ENCODE data around the gene KCNAB1.
A peak's percentile ranks its signal among the peaks of the same experiment; 100 is the strongest.
"Not testable (repeated sequence)": the region's sequence is repeated elsewhere in the genome, so short reads cannot be mapped to it uniquely, and the experiment has no call there.

Gene KCNAB1

DNA sequence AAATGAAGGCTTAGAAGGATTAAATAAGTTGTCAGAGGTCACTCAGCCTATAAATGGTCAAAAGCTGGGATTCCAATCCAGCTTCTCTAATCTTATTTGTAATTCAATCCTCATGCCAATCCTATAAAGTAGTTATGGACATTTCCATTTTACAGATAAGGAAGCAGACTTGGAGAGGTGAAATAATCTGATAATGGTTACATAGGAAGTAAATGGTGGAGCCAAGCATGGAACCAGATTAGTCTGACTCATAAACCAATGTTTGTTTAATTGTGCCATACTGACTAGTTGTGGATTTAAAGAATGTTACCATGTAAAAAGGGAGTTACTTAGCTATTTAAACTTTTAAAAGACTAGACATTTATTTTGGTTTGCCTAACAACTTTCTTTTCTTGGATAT, 59.7 kb downstream of the KCNAB1 start:
- DNase-seq = no peak

DNA sequence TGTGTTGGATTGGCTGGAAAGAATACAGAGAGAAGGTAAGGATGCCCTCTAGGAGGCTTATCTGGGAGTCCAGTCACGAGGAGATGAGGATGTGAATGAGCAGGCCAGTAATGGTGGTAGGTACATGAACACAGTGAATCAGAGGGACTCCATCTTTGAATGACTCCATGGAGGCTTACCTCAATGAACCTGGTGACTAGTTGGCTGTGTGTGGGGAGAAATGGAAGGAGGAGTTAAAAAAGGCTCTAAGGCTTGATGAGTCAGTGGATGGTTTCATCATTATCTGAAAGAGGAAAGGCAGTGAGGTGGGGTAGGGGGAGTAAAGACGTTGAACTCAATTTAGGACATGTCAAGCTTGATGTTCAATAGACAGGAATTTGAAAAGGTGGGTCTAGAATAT, 61.1 kb downstream of the KCNAB1 start:
- no peak for DNase-seq

DNA sequence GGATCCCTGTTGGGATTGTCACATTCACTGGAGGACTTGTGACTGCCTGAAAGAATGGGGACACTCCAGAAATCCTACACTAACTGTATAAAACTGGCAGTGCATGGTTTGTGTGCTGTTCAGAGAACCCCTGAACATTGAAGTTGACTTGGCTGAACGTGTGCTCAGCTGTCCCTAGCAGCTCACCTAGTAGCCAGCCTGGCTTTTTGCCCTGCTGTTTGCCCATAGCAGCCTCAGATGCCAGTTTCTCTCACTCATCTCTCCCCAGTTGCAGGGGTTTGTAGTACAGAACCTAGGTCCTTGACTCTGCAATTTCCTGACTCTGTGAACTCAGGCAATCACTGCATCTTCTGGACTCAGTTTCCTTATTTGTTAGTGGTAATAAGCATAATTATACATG, 63.0 kb downstream of the KCNAB1 start:
- no peak for DNase-seq

DNA sequence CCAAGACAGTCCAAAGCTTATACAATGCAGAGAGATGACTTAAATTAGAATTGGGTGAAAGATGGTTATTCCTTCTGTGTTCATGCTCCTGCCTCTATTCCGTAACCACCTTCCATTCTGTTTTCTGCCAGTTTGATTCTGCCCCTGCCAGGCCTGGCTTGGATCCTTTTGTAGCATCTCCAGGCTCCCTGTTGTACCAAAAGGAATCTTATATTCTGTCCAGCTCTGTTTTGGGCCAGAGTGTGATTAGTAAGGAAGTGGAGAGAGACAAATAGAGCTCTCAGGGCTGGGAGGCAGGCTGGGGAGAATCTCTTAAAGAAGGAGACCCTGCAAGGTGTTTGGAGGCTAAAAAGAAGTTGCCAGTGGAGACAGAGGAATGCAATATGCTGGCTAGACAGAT, 63.8 kb downstream of the KCNAB1 start:
- no peak for DNase-seq

DNA sequence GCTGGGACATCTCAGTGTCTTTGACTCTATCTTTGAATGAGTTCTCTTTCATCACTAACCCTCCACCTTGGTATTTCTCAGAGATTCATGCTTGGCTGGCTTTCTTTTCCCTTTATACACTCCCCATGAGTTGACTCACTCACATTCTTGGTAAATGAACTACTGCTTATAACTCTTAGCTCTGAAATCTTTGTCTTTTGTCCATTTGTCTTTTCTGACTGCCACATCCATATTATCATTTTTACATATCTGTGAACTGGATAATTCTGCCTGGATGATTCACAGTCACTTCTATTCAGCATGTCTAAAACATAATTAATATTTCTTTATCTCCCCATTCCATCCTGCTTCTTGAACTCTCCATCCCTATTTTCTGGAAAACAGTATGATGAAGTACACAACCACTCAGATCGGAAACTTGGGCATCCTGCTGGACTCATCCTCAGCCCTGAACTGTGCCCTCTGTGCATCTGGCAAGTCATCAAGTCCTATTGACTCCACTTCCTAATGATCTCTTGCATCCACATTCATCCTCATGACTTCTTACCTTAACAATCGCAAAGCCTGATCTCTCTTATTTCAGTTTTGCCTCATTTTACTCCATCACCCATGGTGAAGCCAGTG, 66.9 kb downstream of the KCNAB1 start:
- no peak for DNase-seq

DNA sequence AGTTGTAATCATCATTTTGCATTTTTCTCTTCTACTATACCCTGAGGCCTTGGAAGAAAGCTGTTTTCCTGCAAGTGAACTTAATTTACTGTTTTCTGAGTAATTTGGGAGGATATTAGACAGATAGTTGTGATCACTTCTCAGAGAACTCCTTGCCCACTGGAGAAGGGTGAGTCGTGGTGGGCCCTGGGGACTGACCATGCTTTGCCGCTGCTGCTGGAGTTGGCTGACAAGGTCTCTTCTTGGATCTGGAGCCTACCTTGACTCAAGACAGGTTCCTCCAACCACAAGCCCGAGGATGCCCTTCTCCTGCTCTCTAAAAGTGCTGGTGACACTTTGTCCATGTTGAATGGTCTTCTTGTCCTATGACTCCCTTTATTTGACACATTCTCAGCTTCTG, 68.4 kb downstream of the KCNAB1 start:
- no peak for DNase-seq

DNA sequence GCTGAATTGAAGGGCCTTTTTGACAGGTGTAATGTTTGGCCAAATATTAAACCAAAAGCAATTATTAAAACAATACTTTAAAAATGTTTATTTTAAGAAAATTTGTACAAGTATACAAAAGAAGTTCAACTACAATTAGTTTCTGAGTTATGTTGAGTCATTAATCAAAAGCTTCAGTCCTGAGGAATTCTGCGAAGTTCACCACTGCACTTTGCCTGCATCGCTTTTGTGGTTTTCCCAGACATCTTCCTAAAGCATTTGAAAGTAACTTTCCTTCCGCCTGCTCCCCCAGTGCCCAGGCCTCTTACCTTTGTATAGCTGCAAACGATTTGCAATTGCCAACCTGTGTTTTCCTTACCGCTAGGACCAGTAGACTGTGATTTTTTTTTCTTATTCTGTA, 69.5 kb downstream of the KCNAB1 start:
- no peak for DNase-seq

DNA sequence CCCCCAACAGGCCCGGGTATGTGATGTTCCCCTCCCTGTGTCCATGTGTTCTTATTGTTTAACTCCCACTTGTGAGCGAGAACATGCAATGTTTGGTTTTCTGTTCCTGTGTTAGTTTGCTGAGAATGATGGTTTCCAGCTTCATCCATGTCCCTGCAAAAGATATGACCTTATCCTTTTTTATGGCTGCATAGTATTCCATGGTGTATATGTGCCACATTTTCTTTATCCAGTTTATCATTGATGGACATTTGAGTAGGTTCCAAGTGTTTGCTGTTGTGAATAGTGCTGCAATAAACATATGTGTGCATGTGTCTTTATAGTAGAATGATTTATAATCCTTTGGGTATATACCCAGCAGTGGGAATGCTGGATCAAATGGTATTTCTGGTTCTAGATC, 74.6 kb downstream of the KCNAB1 start:
- not testable (repeated sequence) for DNase-seq

DNA sequence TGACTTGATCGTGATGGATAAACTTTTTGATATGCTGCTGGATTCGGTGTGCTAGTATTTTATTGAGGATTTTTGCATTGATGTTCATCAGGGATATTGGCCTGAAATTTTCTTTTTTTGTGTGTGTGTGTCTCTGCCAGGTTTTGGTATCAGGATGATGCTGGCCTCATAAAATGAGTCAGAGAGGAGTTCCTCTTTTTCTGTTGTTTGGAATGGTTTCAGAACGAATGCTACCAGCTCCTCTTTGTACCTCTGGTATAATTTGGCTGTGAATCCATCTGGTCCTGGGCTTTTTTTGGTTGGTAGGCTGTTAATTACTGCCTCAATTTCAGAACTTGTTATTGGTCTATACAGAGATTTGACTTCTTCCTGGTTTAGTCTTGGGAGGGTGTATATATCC, 76.8 kb downstream of the KCNAB1 start:
- peak; percentile 51 for DNase-seq

DNA sequence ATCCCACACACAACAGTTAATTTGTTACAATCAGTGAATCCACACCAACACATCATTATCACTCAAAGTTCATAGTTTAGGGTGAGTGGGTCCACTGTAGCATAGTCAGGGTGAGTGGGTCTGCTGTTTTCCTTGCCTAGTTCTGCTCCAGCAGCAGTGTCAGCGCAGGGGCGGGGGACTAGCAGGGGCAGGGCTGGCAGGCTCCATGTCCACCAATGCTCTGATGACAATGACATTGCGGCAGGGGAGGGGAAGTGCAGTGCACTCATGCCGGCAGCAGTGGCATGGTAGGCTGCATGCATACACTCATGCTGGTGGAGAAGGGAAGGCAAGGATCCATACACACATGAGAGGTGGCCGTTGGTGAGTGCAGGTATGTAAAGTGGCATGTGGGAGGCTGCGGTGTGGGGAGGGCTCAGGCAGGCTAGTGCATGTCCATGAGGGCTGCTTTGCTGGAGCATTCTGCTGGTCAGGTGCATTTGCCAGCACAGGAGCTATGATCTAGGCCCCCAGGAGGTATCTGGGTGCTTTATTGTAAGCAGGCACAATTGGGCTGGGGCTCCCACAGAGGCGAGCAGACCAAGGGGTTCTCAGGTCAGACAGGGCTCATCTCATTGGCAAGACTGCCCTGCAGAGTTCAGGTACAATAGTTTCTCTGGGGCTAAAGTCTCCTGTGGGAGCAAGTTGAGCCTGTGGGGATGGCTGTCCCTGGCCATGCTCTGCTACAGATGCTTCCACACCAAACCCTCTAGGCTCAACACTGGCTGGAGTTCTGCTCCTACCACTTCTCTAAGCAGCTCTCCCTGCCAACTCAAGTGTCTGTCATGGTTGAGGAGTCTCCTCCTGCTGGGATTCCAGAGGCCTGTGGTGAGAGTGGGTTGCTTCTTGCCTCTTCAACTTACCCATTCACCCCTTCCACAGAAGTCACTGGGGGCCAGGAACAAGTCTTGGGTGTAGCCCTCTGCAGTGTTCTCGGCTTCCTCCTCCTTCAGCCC, 81.3 kb downstream of the KCNAB1 start:
- no peak for DNase-seq

DNA sequence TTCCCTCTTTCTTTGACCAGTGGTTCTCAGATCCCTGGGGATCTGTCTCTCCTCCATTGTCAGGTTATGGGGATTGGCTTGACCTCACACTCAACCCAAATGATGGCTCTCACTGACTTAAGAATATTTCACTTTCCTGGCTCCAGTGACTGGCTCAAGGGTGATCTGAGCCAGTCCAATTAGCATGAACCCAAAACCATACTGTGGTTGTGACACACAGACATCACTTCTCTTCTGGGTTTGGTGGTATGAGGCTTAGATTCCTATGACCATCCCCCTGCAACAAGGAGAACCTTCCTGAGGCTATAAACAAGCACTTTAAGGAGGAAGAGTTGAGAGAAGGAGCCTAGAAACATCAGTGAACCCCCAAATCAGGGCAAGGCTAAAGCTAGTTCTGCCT, 85.8 kb downstream of the KCNAB1 start:
- no peak for DNase-seq

DNA sequence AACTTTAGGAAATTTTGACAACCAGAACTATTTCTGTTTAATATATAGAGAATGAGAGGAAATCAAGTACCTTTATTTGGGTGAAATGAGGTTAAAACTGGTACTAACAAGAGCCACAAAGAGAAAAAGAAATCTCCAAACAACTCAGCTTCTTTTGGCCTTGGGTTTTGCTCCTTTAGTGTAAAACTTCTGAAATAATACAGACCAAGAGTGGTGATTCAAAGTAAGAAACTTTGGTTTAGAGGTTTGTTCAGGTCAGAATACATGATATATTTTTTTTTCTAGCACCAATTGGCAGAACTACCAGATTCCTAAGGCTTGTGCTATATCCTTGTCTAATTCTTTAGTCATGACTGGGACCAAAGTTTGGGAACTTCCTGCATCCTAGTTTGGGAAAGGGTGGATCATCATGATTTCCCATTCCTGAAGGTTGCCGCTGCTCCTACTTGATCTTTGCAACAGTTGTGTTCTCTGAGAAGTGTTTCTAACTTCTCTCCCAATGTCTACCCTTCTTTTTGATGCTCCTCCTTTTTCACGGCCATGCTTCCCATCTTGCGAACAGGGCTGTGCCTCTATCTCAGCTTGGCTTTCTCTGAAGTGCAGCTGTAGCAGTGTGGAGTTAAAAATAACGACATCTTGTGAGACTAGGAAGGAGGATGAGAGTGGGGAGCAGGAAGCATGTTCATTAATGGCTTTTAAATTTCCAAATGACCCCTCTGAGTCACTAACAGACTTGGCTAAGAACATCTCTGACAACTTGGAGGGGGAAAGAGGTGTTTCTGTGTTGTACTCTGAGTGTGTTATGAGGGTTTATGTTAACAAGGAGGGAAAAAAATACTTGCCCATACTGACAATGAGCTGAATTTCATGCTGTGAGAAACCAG, 87.7 kb downstream of the KCNAB1 start:
- DNase-seq = no peak

DNA sequence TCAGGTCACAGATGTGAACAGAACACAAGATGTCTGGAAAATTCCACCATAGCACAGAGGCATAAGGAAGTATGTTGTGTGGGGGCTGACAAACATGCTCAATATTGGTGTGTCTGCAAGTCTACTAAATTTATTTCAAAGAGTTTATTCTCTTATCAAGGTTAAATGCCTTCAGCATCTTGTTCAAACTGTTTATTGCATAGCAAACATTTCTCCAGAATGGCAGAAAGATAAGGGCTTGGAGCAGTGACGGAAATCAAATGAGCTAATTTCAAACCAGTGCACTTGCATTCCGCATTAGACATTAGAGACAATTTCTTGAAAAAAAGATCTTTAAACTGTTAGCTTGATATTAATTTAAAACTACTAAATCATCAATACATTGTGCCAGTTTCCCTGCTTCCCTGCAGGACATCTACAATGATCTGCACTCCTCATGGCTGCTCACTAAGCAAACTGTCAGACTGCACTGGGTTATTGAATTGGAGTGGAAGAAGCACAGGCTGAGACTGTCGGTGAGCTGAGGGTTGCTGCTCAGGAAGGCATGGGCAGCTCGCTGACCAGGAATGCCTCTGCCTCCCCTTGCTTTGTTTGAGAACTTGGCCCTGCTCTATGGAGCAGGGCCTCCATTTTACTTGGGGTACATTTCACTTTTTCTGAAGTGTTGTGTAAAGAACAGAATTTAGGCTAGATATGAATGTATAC, 89.4 kb downstream of the KCNAB1 start:
- DNase-seq = no peak

DNA sequence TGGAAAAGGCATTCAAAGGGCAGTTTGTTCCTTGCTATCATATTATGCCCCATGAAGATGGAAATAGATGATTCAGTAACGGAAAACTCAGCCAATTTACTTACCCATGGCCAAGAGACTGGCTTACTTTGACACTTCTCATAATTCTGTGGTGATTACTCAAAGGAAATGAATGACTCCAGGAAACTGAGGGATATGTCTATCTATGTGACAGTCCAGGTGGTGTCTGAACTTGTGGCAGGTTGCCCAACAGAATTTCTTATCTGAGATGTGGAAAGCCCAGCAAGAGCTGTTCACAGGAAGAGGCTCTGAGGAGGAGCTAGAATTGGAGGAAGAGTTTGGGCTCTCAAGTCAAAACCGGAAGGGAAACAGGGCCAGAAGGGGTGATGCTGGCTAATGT, 91.2 kb downstream of the KCNAB1 start:
- peak; percentile 7 for DNase-seq

DNA sequence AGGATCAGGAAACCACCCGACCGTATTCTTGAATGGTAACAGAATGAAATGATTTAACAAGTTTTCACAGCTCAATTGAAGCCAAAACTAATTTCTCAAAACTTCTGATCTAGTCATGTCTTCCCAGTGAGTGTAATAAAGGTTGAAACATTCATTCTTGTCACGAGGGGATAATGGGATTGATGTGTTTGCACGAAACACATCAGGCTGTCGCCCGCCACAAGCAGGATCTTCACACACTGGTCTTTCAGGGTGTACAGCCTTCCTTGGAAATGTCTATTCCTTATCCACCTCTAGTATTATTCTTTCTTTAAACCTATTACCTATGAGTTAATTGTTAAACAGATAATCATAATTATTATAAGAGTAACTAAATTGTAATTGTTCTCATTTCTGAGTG, 94.3 kb downstream of the KCNAB1 start:
- no peak for DNase-seq

DNA sequence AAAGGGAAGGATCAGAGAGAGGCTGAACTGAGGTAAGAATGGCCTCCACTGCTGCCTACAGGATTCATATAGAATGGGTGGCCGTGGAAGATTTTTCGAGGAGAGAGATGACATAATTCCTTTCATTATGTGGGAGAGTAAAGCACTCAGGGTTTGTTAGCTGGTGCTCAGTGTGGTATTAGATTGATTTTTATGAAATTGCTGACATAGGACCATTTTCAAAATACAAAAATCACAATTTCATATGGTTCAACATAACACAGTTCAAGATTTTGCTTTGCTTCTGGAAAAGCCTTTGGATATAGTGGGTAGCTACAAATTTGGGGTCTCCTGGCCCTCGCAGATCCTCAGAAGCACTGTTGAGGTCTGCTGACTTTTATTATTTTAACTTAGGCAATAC, 95.4 kb downstream of the KCNAB1 start:
- no peak for DNase-seq

DNA sequence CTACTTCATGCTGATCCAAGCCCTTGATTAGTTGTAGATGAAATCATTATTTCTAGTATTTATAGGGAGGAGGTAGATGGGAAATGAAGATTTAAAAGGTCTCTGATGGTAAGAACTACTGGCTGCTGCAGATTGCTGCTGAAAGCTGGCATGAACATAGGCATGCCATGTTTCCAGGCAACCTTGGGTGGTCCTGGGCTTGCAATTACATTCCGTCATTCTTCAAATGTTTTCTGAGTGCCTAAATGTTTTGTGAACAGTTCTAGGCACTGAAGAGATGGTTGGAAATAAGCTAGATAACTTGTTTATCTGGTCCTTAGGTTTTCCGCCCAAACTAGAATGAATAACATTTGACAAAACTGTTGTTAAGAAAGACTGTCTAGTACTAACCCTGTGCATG, 95.8 kb downstream of the KCNAB1 start:
- DNase-seq = no peak

DNA sequence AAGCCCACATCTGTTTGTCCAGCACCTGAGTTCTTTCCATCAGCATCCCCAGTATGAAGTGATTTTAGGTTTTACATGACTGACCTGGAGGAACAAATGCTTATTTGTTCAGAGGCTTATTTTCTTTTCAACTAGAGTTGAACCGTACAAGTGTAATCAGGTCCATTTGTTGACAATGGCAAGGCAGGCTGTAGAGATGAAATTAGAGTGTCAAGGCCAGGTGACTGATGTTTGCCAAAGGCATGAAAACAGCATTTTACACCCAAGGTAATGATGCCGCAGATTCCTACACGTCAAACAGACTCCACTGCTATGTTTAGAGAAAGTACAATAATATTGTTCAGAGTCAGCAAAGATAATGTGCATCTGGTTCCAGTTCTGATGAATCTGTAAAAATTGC, 96.5 kb downstream of the KCNAB1 start:
- no peak for DNase-seq

DNA sequence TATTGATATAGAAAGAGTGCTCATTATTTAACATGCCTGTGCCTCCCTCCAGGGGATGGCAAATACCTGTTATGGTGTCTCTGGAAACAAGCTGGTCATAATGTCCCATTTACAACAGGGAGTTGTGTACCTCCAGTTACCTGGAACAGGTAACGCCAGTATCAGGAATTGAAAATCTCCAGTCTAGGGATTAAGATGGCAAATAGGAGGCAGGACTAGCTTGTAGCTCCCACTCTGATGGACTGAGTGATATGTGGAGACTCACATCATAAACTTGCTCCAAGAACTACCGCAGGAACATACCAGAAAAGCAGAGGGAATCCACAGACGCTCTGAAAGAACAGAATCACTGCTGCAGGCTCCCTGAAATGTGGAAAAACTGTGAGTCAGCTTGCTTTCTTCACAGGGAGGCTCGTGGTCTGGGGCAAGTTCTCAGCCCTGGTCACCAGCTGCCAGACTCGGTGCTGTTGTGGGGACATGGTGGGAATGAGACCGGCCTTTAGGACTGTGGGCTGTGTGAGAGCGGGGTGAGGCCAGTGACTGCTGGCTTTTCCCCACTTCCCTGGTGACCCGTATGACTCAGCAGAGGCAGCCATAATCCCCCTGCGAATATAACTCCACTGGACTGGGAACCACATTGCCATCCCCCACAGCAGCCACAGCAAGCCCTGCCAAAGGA, 97.4 kb downstream of the KCNAB1 start:
- DNase-seq = no peak

DNA sequence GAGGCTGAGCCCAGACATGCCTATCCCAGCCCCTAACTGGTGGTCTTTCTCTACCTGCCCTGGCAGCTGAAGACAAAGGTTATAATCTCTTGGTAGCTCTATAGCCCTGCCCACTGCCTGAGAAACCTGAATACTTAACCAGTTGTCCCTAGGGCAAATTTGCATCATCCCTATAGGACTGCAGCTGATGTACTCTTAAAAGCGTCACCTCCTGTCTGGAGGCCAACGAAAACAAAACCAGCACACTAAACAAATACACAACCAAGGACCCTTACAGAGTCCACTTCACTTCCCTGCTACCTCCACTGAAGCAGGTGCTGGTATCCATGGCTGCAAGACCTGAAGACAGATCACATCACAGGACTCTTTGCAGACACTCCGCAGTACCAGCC, 98.0 kb downstream of the KCNAB1 start:
- no peak for DNase-seq

DNA sequence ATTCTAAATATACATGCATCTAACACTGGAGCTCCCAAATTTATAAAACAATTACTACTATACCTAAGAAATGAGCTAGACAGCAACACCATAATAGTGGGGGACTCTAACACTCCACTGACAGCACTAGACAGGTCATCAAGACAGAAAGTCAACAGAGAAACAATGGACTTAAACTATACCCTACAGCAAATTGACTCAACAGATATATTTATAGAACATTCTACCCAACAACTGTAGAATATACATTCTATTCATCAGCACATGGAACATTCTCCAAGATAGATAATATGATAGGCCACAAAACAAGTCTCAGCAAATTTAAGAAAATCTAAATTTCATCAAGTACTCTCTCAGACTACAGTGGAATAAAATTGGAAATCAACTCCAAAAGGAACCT, 102.0 kb downstream of the KCNAB1 start:
- not testable (repeated sequence) for DNase-seq

DNA sequence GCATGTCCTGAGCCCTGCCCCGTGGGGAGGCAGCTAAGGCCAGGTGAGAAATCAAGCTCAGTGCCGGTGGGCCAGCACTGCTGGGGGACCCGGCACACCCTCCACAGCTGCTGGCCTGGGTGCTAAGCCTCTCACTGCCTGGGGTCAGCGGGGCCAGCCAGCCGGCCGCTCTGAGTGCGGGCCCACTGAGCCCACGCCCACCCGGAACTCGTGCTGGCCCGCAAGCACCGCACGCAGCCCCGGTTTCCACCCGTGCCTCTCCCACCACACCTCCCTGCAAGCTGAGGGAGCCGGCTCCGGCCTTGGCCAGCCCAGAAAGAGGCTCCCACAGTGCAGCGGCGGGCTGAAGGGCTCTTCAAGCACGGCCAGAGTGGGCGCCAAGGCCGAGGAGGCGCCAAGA, 103.7 kb downstream of the KCNAB1 start:
- DNase-seq = not testable (repeated sequence)
